ENCODE measurements around the gene HECTD1.

DNA sequence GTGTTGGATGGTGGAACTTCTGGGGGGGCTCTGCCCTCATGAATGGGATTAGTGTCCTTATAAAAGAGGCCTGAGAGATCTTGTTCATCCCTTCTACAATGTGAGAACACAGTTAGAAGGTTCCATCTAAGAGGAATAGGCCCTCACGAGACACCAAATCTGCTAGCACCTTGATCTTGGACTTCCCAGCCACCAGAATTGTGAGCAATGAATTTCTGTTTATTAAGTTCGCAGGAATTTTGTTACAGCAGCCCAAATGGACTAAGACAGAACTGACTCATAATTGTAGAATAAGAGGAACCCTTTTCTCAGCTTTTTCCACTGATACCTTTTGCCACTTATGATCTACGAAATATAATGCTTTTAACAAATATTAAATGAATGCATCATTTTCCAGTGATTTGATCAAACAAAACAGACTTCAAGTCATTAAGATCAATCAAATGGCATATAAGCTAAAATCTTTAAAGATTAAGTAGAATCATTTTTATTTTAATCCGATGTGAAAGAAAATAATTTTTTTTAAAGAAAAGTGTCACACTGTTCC is 68.2 kb downstream of the HECTD1 start:
- TF ChIP-seq CTCF (IDR thresholded peaks at IDR 0.05) (no peak), POLR2A (IDR thresholded peaks at IDR 0.05) (no peak)

Measured in thyroid gland (tissue), 4 donors.